Medulla oblongata (tissue), 1 donor: Measurements from ENCODE around the gene XIAP.
A peak's percentile ranks its signal among the peaks of the same experiment; 100 is the strongest.

Source experiments
- DNase-seq: peaks from one replicate; pipeline ENCODE4 v3.0.0-alpha.2; 2015; ENCODE audit errors: extremely low spot score

XIAP gene

DNA sequence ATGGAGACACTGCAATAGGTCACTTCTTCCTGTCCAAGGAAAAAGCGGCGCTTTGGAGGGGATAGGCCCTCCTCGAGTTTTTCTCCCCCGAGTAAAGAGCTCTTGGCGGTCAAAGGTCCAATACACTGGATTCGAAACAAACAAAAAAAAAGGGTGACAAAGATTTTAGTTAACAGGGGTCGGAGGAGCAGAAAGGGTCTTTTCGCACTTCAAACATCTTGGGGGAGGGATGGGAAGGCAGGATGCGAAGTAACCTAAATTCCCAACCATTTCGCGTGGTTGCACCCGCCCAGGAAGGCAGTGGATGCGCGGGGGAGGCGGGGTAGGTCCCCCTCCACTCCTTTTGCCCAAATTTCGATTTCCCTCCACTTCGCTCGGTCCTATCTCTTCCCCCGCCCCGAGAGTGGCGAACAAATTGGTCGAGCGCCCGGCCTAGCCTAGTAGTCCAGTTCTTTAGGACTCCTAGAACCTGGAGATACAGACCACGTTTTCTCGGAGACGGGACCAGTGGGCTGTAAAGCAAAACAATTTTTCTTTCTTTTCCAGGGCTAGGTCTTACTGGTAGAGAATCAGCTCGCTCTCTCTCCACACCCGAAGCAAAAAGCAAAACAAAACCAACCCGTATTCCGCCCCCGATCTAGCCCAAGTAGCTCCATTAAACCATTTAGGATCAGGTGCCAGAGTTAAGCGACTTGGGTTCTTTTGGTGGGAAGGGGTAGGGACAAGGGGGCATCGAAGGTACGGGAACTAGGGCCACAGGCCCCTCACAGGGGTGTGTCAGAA, 99.6 kb downstream of the XIAP start:
- DNase-seq: peak; percentile 48

DNA sequence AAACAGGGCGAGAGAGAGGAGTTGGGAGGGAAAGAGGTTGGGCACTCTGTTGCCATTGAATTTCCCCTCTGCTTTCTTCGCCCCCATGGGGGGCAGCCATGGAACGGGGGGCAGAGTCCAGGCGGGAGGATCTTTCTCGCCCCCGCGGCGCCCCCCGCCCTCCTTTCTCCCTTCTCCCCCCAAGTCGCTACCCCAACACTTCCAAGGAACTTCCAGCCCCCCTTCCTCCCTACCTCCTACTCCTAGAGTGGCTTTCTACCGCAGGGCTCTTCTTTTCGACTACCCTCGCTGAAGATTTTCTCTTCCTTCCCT, 101.1 kb downstream of the XIAP start:
- peak; percentile 31 for DNase-seq

- DNase-seq: peak; percentile 88
These were observed 101.6 kb downstream of the XIAP start, which contains the start of gene STAG2 for GRCh38 chrX:123961268-123962005. TSS of gene STAG2 (plus strand) at chrX:123961706. CDS start at chrX:124022628, 60,922 bp downstream.

DNA sequence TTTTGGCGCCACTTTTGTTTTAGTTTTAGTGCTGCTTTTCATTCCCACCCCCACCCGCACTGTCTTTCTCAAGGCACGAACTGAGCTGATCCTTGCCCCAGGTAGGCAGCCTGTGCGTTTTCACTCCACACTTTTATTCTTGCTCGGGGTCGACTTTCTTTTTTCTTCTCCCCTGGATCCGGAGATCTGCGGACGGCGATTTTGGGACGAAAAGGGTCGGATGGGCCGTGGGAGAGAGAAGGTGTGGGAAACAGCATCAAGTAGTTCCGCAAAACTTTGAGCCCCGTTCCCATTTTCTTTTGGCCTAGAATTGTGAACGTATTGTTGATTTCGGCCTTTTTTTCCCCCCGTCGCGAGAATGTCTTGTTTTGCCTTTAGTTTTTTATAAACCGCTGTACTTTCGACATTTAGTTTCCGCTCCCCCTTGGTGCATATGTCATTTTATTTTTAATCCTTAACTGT, 102.2 kb downstream of the XIAP start:
- DNase-seq: peak; percentile 27

- peak; percentile 91 for DNase-seq
These were observed 103.0 kb downstream of the XIAP start for GRCh38 chrX:123962794-123963373.
